ACC112 (cell line): Measurements from ENCODE around the gene TMEM80.

Experiments
- H2AFZ ChIP-seq: fragments of 200-600 bp; sonication (generic); one replicate; pipeline ENCODE4 v1.6.0; 2017; ENCODE audit warnings: antibody characterized with exemption, low read length; ENCODE audit not compliant: unreplicated experiment
- H3K27ac ChIP-seq: fragments of 200-600 bp; sonication (generic); 2 replicates; pipeline ENCODE4 v1.5.1; 2014; ENCODE audit warnings: low read depth, mild to moderate bottlenecking, antibody characterized with exemption, low read length, moderate library complexity
- H3K27me3 ChIP-seq: fragments of 200-600 bp; sonication (generic); 2 replicates; pipeline ENCODE4 v1.6.1; 2014; ENCODE audit warnings: mild to moderate bottlenecking, antibody characterized with exemption, low read length, moderate library complexity, mixed read lengths; ENCODE audit not compliant: insufficient read depth
- H3K36me3 ChIP-seq: fragments of 200-600 bp; sonication (generic); 2 replicates; pipeline ENCODE4 v1.6.1; 2016; ENCODE audit warnings: mild to moderate bottlenecking, antibody characterized with exemption, low read length, moderate library complexity, mixed read lengths; ENCODE audit not compliant: insufficient read depth
- H3K4me1 ChIP-seq: fragments of 200-600 bp; sonication (generic); one replicate; pipeline ENCODE4 v1.6.1; 2016; ENCODE audit warnings: low read length, mixed read lengths; ENCODE audit not compliant: insufficient read depth, unreplicated experiment, control insufficient read depth
- H3K4me3 ChIP-seq: fragments of 200-600 bp; sonication (generic); 2 replicates; pipeline ENCODE4 v1.5.1; 2014; ENCODE audit warnings: mild to moderate bottlenecking, low read depth, low read length
- H3K79me2 ChIP-seq: fragments of 200-600 bp; sonication (generic); one replicate; pipeline ENCODE4 v1.6.0; 2016; ENCODE audit warnings: low read length; ENCODE audit not compliant: control insufficient read depth, unreplicated experiment, insufficient read depth

Gene TMEM80

GRCh38 chr11:706957-707816, 11.6 kb downstream of the TMEM80 start:
- Histone ChIP-seq H2AFZ (no peak overlapping the region), H3K27me3 (no peaks in the 10 kb centered on the region), H3K4me3 (peak overlapping the region; percentile 78), H3K4me1 (peaks cover 24% of the 10 kb centered on the region), H3K27ac (0 out of 2 replicates have a peak overlapping the region, but pooled peaks have one; percentile 22), H3K79me2 (no peaks in the 10 kb centered on the region), H3K36me3 (no peaks in the 10 kb centered on the region)

DNA sequence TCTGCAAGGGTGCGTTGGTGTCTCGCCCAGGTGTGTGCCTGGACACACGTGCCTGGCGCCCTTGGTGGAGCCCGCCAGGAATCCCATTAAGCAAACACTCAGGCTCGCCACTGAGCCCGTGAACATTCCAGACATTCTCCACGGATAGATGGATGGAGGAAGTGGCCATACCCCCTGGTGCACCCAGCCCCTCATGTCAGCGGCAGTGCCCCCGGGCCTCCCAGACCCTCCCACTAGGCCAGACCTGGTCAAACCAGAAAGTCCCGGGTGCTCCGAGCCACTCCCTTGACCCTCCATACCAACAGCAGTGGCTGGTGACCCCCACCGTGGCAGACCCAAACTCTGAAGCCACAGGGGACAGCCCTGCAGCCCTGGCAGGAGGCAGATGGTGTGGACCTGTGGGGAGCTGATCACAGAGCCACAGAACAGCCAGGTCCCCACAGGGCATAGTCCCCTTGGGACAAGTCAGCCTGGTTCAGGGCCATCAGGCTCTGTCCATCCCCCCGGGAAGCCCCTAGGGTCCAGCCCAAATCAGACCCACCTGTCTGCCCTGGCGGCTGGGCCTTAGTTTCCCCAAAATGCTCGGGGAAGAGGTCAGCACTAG, 12.3 kb downstream of the TMEM80 start:
- Histone ChIP-seq H3K27ac (no peak overlapping the region), H3K27me3 (no peaks in the 10 kb centered on the region), H2AFZ (no peak overlapping the region), H3K4me3 (no peak overlapping the region), H3K79me2 (no peaks in the 10 kb centered on the region), H3K4me1 (peaks cover 17% of the 10 kb centered on the region), H3K36me3 (no peaks in the 10 kb centered on the region)

DNA sequence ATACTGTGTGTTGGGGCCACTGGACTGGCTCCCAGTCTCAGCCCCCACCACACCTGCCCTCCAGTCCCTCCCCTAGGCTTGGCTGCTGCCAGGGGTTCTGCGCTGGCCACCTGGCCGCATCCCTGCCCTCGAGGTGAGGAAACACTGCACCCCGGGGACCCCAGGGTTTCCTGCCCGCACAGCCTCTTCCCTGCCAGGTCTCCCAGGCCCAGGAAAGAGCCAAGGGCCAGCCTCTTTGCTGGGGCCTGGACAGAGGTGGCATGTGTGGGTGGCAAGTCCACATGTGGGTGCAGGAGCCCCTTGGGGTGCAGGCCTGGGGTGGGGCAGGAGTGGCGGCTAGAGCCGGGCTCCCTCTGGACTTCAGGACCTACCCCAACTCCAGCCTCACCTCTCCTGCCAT, 12.9 kb downstream of the TMEM80 start:
- no peaks in the 10 kb centered on the region for H3K36me3 ChIP-seq
- no peak overlapping the region for H3K27ac ChIP-seq
- H3K4me1 ChIP-seq: peaks cover 11% of the 10 kb centered on the region
- no peaks in the 10 kb centered on the region for H3K27me3 ChIP-seq
- H3K4me3 ChIP-seq: no peak overlapping the region
- H2AFZ ChIP-seq: no peak overlapping the region
- H3K79me2 ChIP-seq: no peaks in the 10 kb centered on the region

GRCh38 chr11:709109-709997, 13.7 kb downstream of the TMEM80 start:
- H3K27ac ChIP-seq: no peak overlapping the region
- H3K4me3 ChIP-seq: no peak overlapping the region
- no peaks in the 10 kb centered on the region for H3K36me3 ChIP-seq
- no peaks in the 10 kb centered on the region for H3K79me2 ChIP-seq
- no peaks in the 10 kb centered on the region for H3K27me3 ChIP-seq
- no peak overlapping the region for H2AFZ ChIP-seq
- peaks cover 10% of the 10 kb centered on the region for H3K4me1 ChIP-seq

- H3K27me3 ChIP-seq: no peaks in the 10 kb centered on the region
- H3K4me1 ChIP-seq: no peaks in the 10 kb centered on the region
- H3K79me2 ChIP-seq: no peaks in the 10 kb centered on the region
- H3K4me3 ChIP-seq: no peak overlapping the region
- no peaks in the 10 kb centered on the region for H3K36me3 ChIP-seq
- no peak overlapping the region for H3K27ac ChIP-seq
- H2AFZ ChIP-seq: no peak overlapping the region
These were observed 18.8 kb downstream of the TMEM80 start for GRCh38 chr11:714436-714835.

- H3K27ac ChIP-seq: no peak overlapping the region
- H3K79me2 ChIP-seq: no peaks in the 10 kb centered on the region
- H3K4me1 ChIP-seq: no peaks in the 10 kb centered on the region
- H3K27me3 ChIP-seq: no peaks in the 10 kb centered on the region
- no peak overlapping the region for H3K4me3 ChIP-seq
- H3K36me3 ChIP-seq: no peaks in the 10 kb centered on the region
- H2AFZ ChIP-seq: no peak overlapping the region
These were observed 23.8 kb downstream of the TMEM80 start for GRCh38 chr11:719214-720016.

GRCh38 chr11:720017-720641, 24.5 kb downstream of the TMEM80 start:
- Histone ChIP-seq H2AFZ (no peak overlapping the region), H3K4me1 (no peaks in the 10 kb centered on the region), H3K79me2 (no peaks in the 10 kb centered on the region), H3K4me3 (no peak overlapping the region), H3K27ac (no peak overlapping the region), H3K36me3 (no peaks in the 10 kb centered on the region), H3K27me3 (no peaks in the 10 kb centered on the region)

GRCh38 chr11:720642-721246, 25.1 kb downstream of the TMEM80 start:
- Histone ChIP-seq H3K36me3 (no peaks in the 10 kb centered on the region), H3K27me3 (no peaks in the 10 kb centered on the region), H3K4me3 (no peak overlapping the region), H3K27ac (no peak overlapping the region), H2AFZ (no peak overlapping the region), H3K79me2 (no peaks in the 10 kb centered on the region), H3K4me1 (no peaks in the 10 kb centered on the region)

DNA sequence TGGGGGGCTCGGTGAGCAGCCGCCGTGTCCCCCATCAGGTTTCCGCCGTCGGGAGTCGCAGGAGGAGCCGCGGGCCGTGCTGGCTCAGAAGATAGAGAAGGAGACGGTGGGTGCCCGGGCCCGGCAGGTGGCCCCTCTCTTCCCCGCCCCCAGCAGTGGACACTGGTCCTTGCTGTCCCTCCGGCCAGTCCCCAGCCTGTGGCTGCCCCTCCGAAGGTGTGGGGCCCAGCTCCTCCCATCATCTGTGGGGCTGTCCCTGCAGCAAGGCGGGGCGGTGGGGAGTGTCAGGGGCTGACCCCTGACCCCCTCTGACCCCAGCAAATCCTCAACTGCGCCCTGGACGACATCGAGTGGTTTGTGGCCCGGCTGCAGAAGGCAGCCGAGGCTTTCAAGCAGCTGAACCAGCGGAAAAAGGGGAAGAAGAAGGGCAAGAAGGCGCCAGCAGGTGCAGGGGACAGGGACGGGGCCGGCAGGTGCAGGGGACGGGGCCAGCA, 25.7 kb downstream of the TMEM80 start:
- Histone ChIP-seq H3K4me1 (peaks cover under 1% of the 10 kb centered on the region), H3K36me3 (no peaks in the 10 kb centered on the region), H3K4me3 (no peak overlapping the region), H2AFZ (no peak overlapping the region), H3K27me3 (no peaks in the 10 kb centered on the region), H3K79me2 (no peaks in the 10 kb centered on the region), H3K27ac (no peak overlapping the region)
